ENCODE data around the gene SRSF4.

GRCh38 chr1:29162025-29162424 lies 19.7 kb downstream of the SRSF4 start:
- TF ChIP-seq POLR2A (IDR thresholded peaks at IDR 0.05): no peak
- TF ChIP-seq, protein P1, sequence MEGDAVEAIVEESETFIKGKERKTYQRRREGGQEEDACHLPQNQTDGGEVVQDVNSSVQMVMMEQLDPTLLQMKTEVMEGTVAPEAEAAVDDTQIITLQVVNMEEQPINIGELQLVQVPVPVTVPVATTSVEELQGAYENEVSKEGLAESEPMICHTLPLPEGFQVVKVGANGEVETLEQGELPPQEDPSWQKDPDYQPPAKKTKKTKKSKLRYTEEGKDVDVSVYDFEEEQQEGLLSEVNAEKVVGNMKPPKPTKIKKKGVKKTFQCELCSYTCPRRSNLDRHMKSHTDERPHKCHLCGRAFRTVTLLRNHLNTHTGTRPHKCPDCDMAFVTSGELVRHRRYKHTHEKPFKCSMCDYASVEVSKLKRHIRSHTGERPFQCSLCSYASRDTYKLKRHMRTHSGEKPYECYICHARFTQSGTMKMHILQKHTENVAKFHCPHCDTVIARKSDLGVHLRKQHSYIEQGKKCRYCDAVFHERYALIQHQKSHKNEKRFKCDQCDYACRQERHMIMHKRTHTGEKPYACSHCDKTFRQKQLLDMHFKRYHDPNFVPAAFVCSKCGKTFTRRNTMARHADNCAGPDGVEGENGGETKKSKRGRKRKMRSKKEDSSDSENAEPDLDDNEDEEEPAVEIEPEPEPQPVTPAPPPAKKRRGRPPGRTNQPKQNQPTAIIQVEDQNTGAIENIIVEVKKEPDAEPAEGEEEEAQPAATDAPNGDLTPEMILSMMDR (IDR thresholded peaks at IDR 0.05): no peak
